IMR-90 (cell line): ENCODE data around the gene RNGTT. TPM values are rescaled to one million over a fixed set of nuclear protein-coding genes. Genes with fewer than 3 reads are reported as not detected.

Experiments
- ATAC-seq: fragments of 200-7000 bp; cut with Tn5 transposase; 2 replicates; pipeline ENCODE4 v1.9.1; 2020; ENCODE audit warnings: low read depth, mild to moderate bottlenecking, moderate library complexity
- BruUV-seq: library from RNA; stranded (reverse); fragments of 400-500 nt; replicated peaks from 2 replicates; lab custom pipeline; 2021; lab: Mats Ljungman, UMichigan
- CTCF ChIA-PET: fragments of 300-600 bp; formaldehyde crosslinking; extraction: SDS; loops from one replicate; lab custom pipeline; 2021; ENCODE audit warnings: antibody characterized with exemption; lab: Yijun Ruan, JAX
- POLR2A ChIA-PET: fragments of 300-600 bp; sonication (Branson Sonifier 250); formaldehyde crosslinking; loops from one replicate; lab custom pipeline; 2022; ENCODE audit warnings: antibody characterized with exemption; ENCODE audit not compliant: unreplicated experiment; lab: Charles Lee
- DNase-seq: peaks from one replicate; pipeline ENCODE4 v3.0.0; 2013
- H2AFZ ChIP-seq: replicated peaks from 2 replicates; pipeline ENCODE3; 2013; ENCODE audit warnings: low read length, mild to moderate bottlenecking; ENCODE audit not compliant: poor library complexity
- H2AK5ac ChIP-seq: 2 replicates; pipeline ENCODE4 v1.6.1; 2013; ENCODE audit warnings: low read depth, low read length, inconsistent platforms
- H2AK9ac ChIP-seq: replicated peaks from 2 replicates; pipeline ENCODE3; 2013; ENCODE audit warnings: mild to moderate bottlenecking, low read depth, low read length, moderate library complexity; ENCODE audit not compliant: poor library complexity
- H2BK120ac ChIP-seq: 2 replicates; pipeline ENCODE4 v1.6.1; 2013; ENCODE audit warnings: low read depth, low read length, inconsistent platforms
- H2BK15ac ChIP-seq: 3 replicates; pipeline ENCODE4 v1.6.1; 2013; ENCODE audit warnings: low read depth, low read length, inconsistent platforms
- H2BK20ac ChIP-seq: 2 replicates; pipeline ENCODE4 v1.6.1; 2013; ENCODE audit warnings: low read depth, mild to moderate bottlenecking, inconsistent platforms, low read length, moderate library complexity
- H2BK5ac ChIP-seq: 2 replicates; pipeline ENCODE4 v1.6.1; 2013; ENCODE audit warnings: mild to moderate bottlenecking, low read depth, low read length, inconsistent platforms; ENCODE audit not compliant: poor library complexity, severe bottlenecking
- H3K14ac ChIP-seq: replicated peaks from 2 replicates; pipeline ENCODE4 v1.6.1; 2013; ENCODE audit warnings: low read depth, low read length, inconsistent platforms
- H3K18ac ChIP-seq: 2 replicates; pipeline ENCODE4 v1.6.1; 2013; ENCODE audit warnings: low read depth, low read length, control low read depth
- H3K23ac ChIP-seq: 2 replicates; pipeline ENCODE4 v1.6.1; 2013; ENCODE audit warnings: low read depth, low read length, inconsistent platforms
- H3K27ac ChIP-seq: 2 replicates; pipeline ENCODE4 v1.5.1; 2013; ENCODE audit warnings: mild to moderate bottlenecking, control low read depth, low read length; ENCODE audit not compliant: insufficient read depth
- H3K27me3 ChIP-seq: 2 replicates; pipeline ENCODE4 v1.6.1; 2013; ENCODE audit warnings: low read length; ENCODE audit not compliant: control insufficient read depth, insufficient read depth
- H3K36me3 ChIP-seq: 2 replicates; pipeline ENCODE4 v1.6.1; 2013; ENCODE audit warnings: low read length, mixed read lengths; ENCODE audit not compliant: control insufficient read depth, insufficient read depth
- H3K4ac ChIP-seq: 2 replicates; pipeline ENCODE4 v1.6.1; 2013; ENCODE audit warnings: low read depth, low read length, inconsistent platforms
- H3K4me1 ChIP-seq: 2 replicates; pipeline ENCODE4 v1.6.1; 2013; ENCODE audit warnings: low read length, mixed read lengths; ENCODE audit not compliant: control insufficient read depth, insufficient read depth
- H3K4me2 ChIP-seq: 2 replicates; pipeline ENCODE4 v1.6.1; 2013; ENCODE audit warnings: low read depth, mild to moderate bottlenecking, control low read depth, low read length, moderate library complexity
- H3K4me3 ChIP-seq: 2 replicates; pipeline ENCODE4 v1.5.1; 2013; ENCODE audit warnings: low read depth, mild to moderate bottlenecking, control low read depth, low read length, moderate library complexity; ENCODE audit not compliant: insufficient read depth
- H3K56ac ChIP-seq: 2 replicates; pipeline ENCODE4 v1.6.1; 2013; ENCODE audit warnings: low read length, inconsistent platforms; ENCODE audit not compliant: insufficient read depth; ENCODE audit errors: extremely low read depth
- H3K79me1 ChIP-seq, 2 experiments: 2 replicates each; pipeline ENCODE4 v1.6.1; 2013; ENCODE audit warnings: low read length in 2 of 2, inconsistent platforms in 1 of 2, low read depth in 1 of 2
- H3K9ac ChIP-seq: 2 replicates; pipeline ENCODE4 v1.6.1; 2013; ENCODE audit warnings: low read depth, low read length, control low read depth
- H3K9me1 ChIP-seq: 2 replicates; pipeline ENCODE4 v1.6.1; 2013; ENCODE audit warnings: low read length, inconsistent platforms; ENCODE audit not compliant: insufficient read depth
- H3K9me3 ChIP-seq: 2 replicates; pipeline ENCODE4 v1.6.1; 2013; ENCODE audit warnings: low read length; ENCODE audit not compliant: control insufficient read depth, insufficient read depth
- H4K20me1 ChIP-seq: 2 replicates; pipeline ENCODE4 v1.6.1; 2013; ENCODE audit warnings: low read length, inconsistent platforms; ENCODE audit not compliant: insufficient read depth
- H4K5ac ChIP-seq: 2 replicates; pipeline ENCODE4 v1.6.1; 2013; ENCODE audit warnings: mild to moderate bottlenecking, low read depth, low read length, control low read depth
- H4K8ac ChIP-seq, 2 experiments: 2 replicates each; pipeline ENCODE4 v1.6.1; 2013; ENCODE audit warnings: low read depth in 2 of 2, low read length in 2 of 2, control low read depth in 1 of 2, inconsistent platforms in 1 of 2
- H4K91ac ChIP-seq: 2 replicates; pipeline ENCODE4 v1.6.1; 2013; ENCODE audit warnings: low read depth, low read length, inconsistent platforms; ENCODE audit not compliant: insufficient read depth
- BHLHE40 ChIP-seq: fragments of 150-350 bp; IDR thresholded peaks from 2 replicates; pipeline ENCODE4 v1.6.1; 2016; ENCODE audit warnings: mild to moderate bottlenecking, low read depth, low read length
- CEBPB ChIP-seq: IDR thresholded peaks from 2 replicates; pipeline ENCODE4 v1.6.1; 2012; ENCODE audit warnings: low read depth, low read length, improper control_type of control experiment
- CTCF ChIP-seq: conservative IDR thresholded peaks from 2 replicates; pipeline ENCODE4 v1.5.1; 2012; ENCODE audit warnings: mild to moderate bottlenecking, low read depth, low read length, improper control_type of control experiment
- NFE2L2 ChIP-seq: fragments of 150-350 bp; IDR thresholded peaks from 2 replicates; pipeline ENCODE4 v1.6.1; 2016; ENCODE audit warnings: low read depth, mild to moderate bottlenecking, low read length
- RAD21 ChIP-seq: IDR thresholded peaks from 2 replicates; pipeline ENCODE4 v1.6.1; 2012; ENCODE audit warnings: low read length, improper control_type of control experiment
- SMC3 ChIP-seq: fragments of 150-350 bp; IDR thresholded peaks from 2 replicates; pipeline ENCODE4 v1.6.1; 2016; ENCODE audit warnings: low read depth, mild to moderate bottlenecking, antibody characterized with exemption, low read length, moderate library complexity
- WGBS, 2 experiments: methylation state at CpG; one replicate each; pipeline versions ENCODE4 v1.1.5 to v1.1.7; 2013; ENCODE audit warnings: missing lambda C conversion rate in 2 of 2; ENCODE audit not compliant: insufficient read length in 1 of 2; ENCODE audit errors: extremely low coverage in 2 of 2; 5-methylcytosine and 5-hydroxymethylcytosine counted together
- dilution Hi-C: fragments of 300-500 bp; cut with HindIII; formaldehyde crosslinking; loops from one replicate; pipeline ENCODE4 v1.14.3; 2018; ENCODE audit warnings: low sequenced_read_pairs; ENCODE audit not compliant: unreplicated experiment
- in situ Hi-C: fragments of 300-500 bp; cut with MboI; formaldehyde crosslinking; loops from 3 replicates; pipeline ENCODE4 v1.14.3; 2019; ENCODE audit warnings: low sequenced_read_pairs, inconsistent platforms, mixed read lengths
- intact Hi-C: fragments of 100-400 bp; cut with micrococcal nuclease; formaldehyde crosslinking; loops from 2 replicates; pipeline ENCODE4 v1.10.0; 2022
- polyA plus RNA-seq, 3 experiments: library from polyadenylated mRNA; depleted of rRNA; stranded (reverse); fragments of >200 nt; gene quantifications; 2 replicates each; pipeline ENCODE4 v1.2.3, GENCODE V29; 2012; ENCODE audit warnings: low replicate concordance in 1 of 3
- total RNA-seq: library from RNA; depleted of rRNA; stranded (reverse); fragments of >200 nt; gene quantifications from 2 replicates; pipeline ENCODE4 v1.2.3, GENCODE V29; 2012

Gene RNGTT
- total and polyA plus RNA-seq, 2 of the 4 experiments (the other 2 are of a cell fraction), result 5.4 to 21.7 TPM

- Histone ChIP-seq H4K91ac (no peak overlapping the region), H4K5ac (no peak overlapping the region), H3K14ac (no peak overlapping the region), H3K56ac (no peak overlapping the region), H3K27me3 (no peaks in the 10 kb centered on the region), H3K27ac (no peak overlapping the region), H3K18ac (no peak overlapping the region), H3K23ac (no peak overlapping the region), H3K9me3 (no peaks in the 10 kb centered on the region), H4K8ac (peak overlapping the region in 1 of 2 experiments; percentile 42; a peak in 1 of 4 replicates), H2AK5ac (no peak overlapping the region), H3K4me3 (no peak overlapping the region), H3K4ac (no peak overlapping the region), H2BK120ac (no peak overlapping the region), H3K4me2 (no peak overlapping the region), H3K4me1 (no peaks in the 10 kb centered on the region; the same call in 1 of the 2 replicates), H2BK5ac (no peak overlapping the region), H3K36me3 (no peaks in the 10 kb centered on the region), H3K79me1 (peaks cover 0 to 3% of the 10 kb centered on the region in 2 experiments; a peak in 1 of 4 replicates), H3K9me1 (no peaks in the 10 kb centered on the region), H2BK15ac (no peak overlapping the region), H4K20me1 (no peaks in the 10 kb centered on the region), H2AFZ (no peak overlapping the region), H3K9ac (no peak overlapping the region), H2AK9ac (no peak overlapping the region), H2BK20ac (no peak overlapping the region)
- no TSS peak for BruUV-seq
- DNase-seq (peak; percentile 70), ATAC-seq (peak; percentile 84)
- dilution Hi-C loops, result no loop called here
- POLR2A ChIA-PET, result no interaction called here
- TF ChIP-seq CTCF (peak; percentile 82), BHLHE40 (no peak), RAD21 (peak; percentile 84), SMC3 (peak; percentile 74), NFE2L2 (no peak), CEBPB (peak; percentile 66)
- in situ Hi-C loops, result loop anchor here (25.0 kb wide), 1 partner anchor 844 kb away; no protein-coding TSS in a partner anchor
- intact Hi-C loops, result loop anchor here (1.0 to 10.0 kb wide), 6 partner anchors 90 to 1386 kb away; partner anchors contain the start of genes AKIRIN2 and CNR1
- WGBS, 2 experiments, result no CpG with 5 or more reads among the region's 5 CpGs
- CTCF ChIA-PET, result interaction anchor here (0.6 to 1.1 kb wide), 4 partner anchors 11 to 782 kb away, joined by 3 read pairs; no protein-coding TSS in a partner anchor
Measured at GRCh38 chr6:88780714-88781389, 182.6 kb downstream of the RNGTT start.
